ENCODE measurements around the gene CCNDBP1.
"Not testable (repeated sequence)": the region's sequence is repeated elsewhere in the genome, so short reads cannot be mapped to it uniquely, and the experiment has no call there.

The CCNDBP1 gene

GRCh38 chr15:43194795-43195194 is 9.6 kb downstream of the CCNDBP1 start:
- DNase-seq (ENCODE audit: low read depth): peak; percentile 41

GRCh38 chr15:43196760-43197548 is 11.8 kb downstream of the CCNDBP1 start:
- DNase-seq (ENCODE audit: low read depth): no peak

- DNase-seq (ENCODE audit: low read depth): not testable (repeated sequence)
Observed at GRCh38 chr15:43197773-43198172, 12.6 kb downstream of the CCNDBP1 start.

- not testable (repeated sequence) for DNase-seq (ENCODE audit: low read depth)
Observed at GRCh38 chr15:43198556-43198955, 13.4 kb downstream of the CCNDBP1 start.

- DNase-seq (ENCODE audit: low read depth): no peak
Observed at GRCh38 chr15:43198992-43199391, 13.8 kb downstream of the CCNDBP1 start.

GRCh38 chr15:43199945-43200488 is 14.8 kb downstream of the CCNDBP1 start:
- DNase-seq (ENCODE audit: low read depth): no peak

- DNase-seq (ENCODE audit: low read depth): no peak
Observed at GRCh38 chr15:43204016-43204901, 19.1 kb downstream of the CCNDBP1 start.

GRCh38 chr15:43206054-43206453 is 20.9 kb downstream of the CCNDBP1 start:
- DNase-seq (ENCODE audit: low read depth): no peak

- DNase-seq (ENCODE audit: low read depth): no peak
Observed at GRCh38 chr15:43207024-43207423, 21.8 kb downstream of the CCNDBP1 start.

GRCh38 chr15:43208052-43209002 is 23.1 kb downstream of the CCNDBP1 start:
- DNase-seq (ENCODE audit: low read depth): no peak

GRCh38 chr15:43209059-43209824 is 24.0 kb downstream of the CCNDBP1 start:
- no peak for DNase-seq (ENCODE audit: low read depth)

- no peak for DNase-seq (ENCODE audit: low read depth)
Observed at GRCh38 chr15:43210172-43210745, 25.1 kb downstream of the CCNDBP1 start.

- no peak for DNase-seq (ENCODE audit: low read depth)
Observed at GRCh38 chr15:43210807-43211206, 25.6 kb downstream of the CCNDBP1 start.

- no peak for DNase-seq (ENCODE audit: low read depth)
Observed at GRCh38 chr15:43211224-43211735, 26.1 kb downstream of the CCNDBP1 start.

GRCh38 chr15:43212299-43212698 is 27.1 kb downstream of the CCNDBP1 start:
- no peak for DNase-seq (ENCODE audit: low read depth)

GRCh38 chr15:43212951-43213350 is 27.7 kb downstream of the CCNDBP1 start:
- no peak for DNase-seq (ENCODE audit: low read depth)

- DNase-seq (ENCODE audit: low read depth): no peak
Observed at GRCh38 chr15:43213466-43213865, 28.3 kb downstream of the CCNDBP1 start.

GRCh38 chr15:43214169-43214568 is 29.0 kb downstream of the CCNDBP1 start:
- no peak for DNase-seq (ENCODE audit: low read depth)

GRCh38 chr15:43214592-43215295 is 29.5 kb downstream of the CCNDBP1 start:
- DNase-seq (ENCODE audit: low read depth): no peak

GRCh38 chr15:43215961-43216360 is 30.8 kb downstream of the CCNDBP1 start:
- DNase-seq (ENCODE audit: low read depth): no peak

Data from HS-5 (cell line).